GM18909 (cell line): ENCODE results near the gene IGSF3.

Experiments used
- ATAC-seq: cut with Tn5 transposase; IDR thresholded peaks from one replicate; pipeline ENCODE4 v1.9.1; 2021; ENCODE audit warnings: mild to moderate bottlenecking; ENCODE audit not compliant: unreplicated experiment, poor library complexity

IGSF3 gene

DNA sequence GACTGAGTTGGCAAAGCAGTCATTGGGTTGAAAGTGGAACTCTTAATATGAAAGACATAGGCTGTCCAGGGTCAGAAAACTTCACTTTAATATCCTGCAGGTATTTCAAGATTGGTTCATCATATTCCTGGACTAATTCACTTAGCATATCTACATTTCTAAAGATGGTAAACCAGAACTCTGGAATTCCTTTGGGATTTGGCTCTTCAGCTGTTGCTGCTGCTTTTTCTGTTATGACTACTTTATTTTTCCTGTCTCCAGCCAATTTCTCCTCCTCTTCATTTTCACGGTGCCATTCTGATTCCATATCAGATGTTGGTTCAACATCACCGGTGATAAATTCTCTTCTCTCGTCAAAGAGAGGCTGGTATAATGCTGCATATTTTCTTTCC is 134.1 kb downstream of the IGSF3 start:
- ATAC-seq, result no peak

DNA sequence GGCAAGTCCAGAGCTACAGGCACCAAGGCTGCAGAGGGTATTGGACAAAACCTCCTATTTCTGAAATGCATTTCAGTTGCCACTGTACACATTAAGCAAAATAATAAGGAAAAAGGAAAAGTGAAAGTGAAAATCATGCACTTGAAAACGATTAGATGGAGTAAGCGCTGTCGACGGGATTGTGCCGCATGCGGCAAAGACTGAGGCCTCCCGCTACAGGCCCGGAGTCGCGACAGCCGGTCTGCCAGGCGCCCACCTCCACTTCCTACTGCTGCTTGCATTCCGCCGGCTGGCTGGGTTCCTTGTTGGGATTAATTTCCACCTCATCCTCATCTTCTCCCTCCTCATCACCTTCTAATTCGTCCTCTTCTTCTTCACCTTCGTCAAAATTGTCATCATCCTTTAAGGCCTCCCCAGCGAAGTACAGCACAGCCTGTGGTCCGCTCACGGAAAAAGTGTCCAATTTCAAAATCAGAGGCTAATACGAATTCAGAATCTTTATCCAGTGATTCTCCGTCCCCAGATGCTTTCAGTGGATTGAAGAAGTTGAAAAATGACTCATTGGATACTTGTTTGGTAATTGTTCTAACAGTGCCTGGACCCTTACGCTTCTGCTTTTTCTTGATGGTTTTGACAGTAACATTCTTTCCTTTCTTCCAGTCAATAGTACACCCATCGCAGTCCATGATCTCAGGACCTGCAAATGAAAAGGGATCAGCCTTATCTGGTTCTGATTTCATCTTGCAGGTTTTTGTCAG is 134.7 kb downstream of the IGSF3 start:
- no peak for ATAC-seq

GRCh38 chr1:116531917-116532316 is 135.6 kb downstream of the IGSF3 start:
- ATAC-seq, result no peak

DNA sequence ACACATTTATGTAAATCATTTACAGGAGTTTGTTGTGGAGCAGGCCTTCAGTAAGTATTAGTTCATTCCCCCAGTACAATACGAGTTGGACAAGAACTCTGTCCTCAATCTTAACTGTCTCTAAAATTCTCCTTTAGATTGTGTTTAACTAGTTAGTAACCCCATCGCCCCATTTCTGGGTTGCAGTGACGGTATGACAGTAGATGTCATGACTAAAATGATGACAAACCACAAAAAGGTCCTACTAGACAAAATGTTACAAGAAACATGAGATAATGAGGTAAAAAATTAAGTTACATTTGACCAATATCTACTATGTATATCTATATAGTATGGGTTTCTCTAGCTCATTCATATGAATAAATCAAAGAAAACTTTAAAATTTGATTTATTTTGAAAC is 137.9 kb downstream of the IGSF3 start:
- no peak for ATAC-seq

DNA sequence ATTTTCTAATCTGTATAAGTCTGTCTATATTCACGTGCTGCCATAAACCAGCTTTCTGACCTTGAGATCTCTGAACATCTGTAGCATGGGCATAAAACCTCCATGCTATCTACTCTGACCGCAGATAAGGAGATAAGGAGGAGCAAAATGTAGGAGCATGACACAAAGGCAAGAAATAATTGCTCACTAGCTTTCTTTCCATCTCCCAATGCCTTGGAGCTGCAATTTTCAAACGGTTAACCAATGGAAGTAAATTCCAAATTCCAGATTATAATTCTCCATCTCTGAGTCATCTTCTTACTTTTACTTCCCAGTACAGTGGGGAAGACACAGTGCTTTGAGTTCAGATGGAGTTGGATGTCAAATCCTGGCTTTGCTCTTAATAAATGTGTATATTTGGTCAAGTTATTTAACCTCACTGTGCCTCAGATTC is 138.3 kb downstream of the IGSF3 start:
- ATAC-seq, result no peak

DNA sequence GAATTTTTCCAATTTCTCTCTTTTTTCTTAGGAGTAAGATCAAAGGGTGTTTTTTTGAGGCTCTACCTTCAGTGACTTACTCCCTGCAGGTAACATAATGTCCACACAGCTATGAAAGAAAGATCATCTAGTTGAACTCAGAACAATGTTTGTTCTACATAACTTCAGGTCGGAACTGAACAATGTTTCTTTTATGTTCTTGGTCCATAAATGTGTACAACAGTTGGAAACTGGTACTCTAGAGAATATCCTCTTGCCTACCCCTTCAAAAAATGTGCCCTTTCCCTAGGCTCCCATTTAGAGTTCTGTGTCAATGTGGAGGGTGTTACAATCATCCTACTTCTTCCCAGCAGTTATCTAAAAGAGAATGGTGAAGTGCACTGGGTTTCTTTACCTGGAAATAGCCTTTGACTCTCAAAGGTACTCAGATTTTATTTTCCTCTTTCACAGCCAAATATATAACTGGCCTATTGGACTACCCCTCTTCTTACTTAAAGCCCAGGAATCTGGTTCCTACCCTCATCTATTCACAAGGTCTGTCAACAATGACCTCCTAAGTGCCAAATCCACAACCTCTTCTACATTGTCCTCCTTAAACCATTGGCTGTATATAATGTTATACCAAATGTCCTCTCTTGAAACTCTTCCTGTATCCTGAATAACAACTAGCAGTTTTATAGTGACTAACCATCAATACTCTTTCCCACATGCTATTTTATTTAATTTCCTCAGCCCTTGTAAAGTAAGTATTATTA is 139.0 kb downstream of the IGSF3 start:
- no peak for ATAC-seq

DNA sequence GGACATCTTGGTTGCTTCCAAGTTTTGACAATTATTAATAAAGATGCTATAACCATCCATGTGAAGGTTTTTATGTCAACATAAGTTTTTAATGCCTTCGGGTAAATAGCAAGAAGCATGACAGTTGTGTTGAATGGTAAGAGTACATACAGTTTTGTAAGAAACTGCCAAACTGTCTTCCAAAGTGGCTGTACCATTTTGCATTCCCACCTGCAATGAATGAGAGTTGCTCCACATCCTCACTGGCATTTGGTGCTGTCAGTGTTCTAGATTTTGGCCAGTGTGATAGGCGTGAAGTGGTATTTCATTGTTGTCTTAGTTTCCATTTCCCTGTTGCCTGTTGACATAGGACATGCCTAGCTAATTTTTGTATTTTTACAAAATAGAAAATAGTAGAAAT is 142.1 kb downstream of the IGSF3 start:
- ATAC-seq, result no peak
